Right lobe of liver (tissue), 4 donors: ENCODE results near the gene AKIP1.

Source experiments
- CTCF ChIP-seq, 4 donors: fragments of 200-600 bp in 3 of 4; fragments of 450-650 bp in 1 of 4; IDR thresholded peaks; one replicate each; pipeline versions ENCODE4 v1.5.1 to v1.8.0; 2016 to 2022; ENCODE audit warnings: antibody characterized with exemption in 4 of 4, mild to moderate bottlenecking in 2 of 4
- POLR2A ChIP-seq: fragments of 450-650 bp; IDR thresholded peaks from one replicate; pipeline ENCODE4 v1.6.1; 2017; ENCODE audit warnings: antibody characterized with exemption, mild to moderate bottlenecking
- donor health status: DM: no; HTN: no; CAD: no.
- donor health status: DM: no; HTN: no; CAD: no.
- donor health status: DM: no; HTN: yes; CAD: no.

- no peak for TF ChIP-seq CTCF (IDR thresholded peaks at IDR 0.05)
- no peak for TF ChIP-seq POLR2A
These were observed 37.1 kb upstream of the AKIP1 start for GRCh38 chr11:8873741-8874405.
